NOMO-1 treated with DMSO at 0.1 percent for 48 hours (cell line): ENCODE measurements around the gene LITAF.

Experiments
- DNase-seq: peaks from one replicate; lab custom pipeline; 2025; ENCODE audit not compliant: unreplicated experiment; lab: John Stamatoyannopoulos, UW

LITAF gene

DNA sequence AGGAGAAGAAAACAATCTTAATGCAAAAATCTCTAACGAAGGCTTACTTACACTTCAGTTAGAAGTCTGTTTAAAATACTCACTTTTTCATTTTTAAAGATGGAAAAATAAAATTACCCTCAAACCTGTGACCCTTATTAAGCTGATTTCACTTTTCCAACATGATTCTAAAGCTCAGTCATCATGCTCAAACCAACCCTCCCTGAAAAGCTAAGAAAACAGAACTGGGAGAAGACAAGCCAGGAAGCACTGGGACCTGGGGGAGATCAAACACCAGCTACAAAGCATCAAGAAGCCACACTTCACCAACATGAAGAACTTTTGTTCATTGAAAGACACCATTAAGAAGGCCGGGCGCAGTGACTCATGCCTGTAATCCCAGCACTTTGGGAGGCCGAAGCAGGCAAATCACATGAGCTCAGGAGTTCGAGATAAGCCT is 88.8 kb downstream of the LITAF start:
- DNase-seq, result no peak
